HEK293 (cell line): ENCODE measurements around the gene TRIB2.

Experiments used
- CTCF ChIA-PET: fragments of 350-600 bp; formaldehyde crosslinking; extraction: SDS; loops from one replicate; lab custom pipeline; 2021; ENCODE audit warnings: antibody characterized with exemption; lab: Yijun Ruan, JAX
- POLR2A ChIA-PET: fragments of 300-600 bp; formaldehyde crosslinking; extraction: SDS; loops from one replicate; lab custom pipeline; 2020; ENCODE audit warnings: antibody characterized with exemption, inconsistent platforms; lab: Yijun Ruan, JAX
- H3K27ac ChIP-seq: fragments of 200-500 bp; sonication (Bioruptor generic); 2 replicates; pipeline ENCODE4 v1.5.1; 2014; ENCODE audit warnings: low read depth, low read length, control low read depth, inconsistent platforms; ENCODE audit errors: extremely low read depth
- H3K36me3 ChIP-seq, 2 experiments: fragments of 200-500 bp in 1 of 2; sonication (Bioruptor generic) in 1 of 2; 1 replicate in 1 of 2; 2 replicates in 1 of 2; pipeline ENCODE4 v1.5.1; 2014 to 2017; ENCODE audit warnings: inconsistent platforms in 2 of 2, low read length in 2 of 2; ENCODE audit not compliant: control insufficient read depth in 2 of 2, insufficient read depth in 1 of 2
- H3K4me1 ChIP-seq: fragments of 200-500 bp; sonication (Bioruptor generic); 2 replicates; pipeline ENCODE4 v1.5.1; 2014; ENCODE audit warnings: mild to moderate bottlenecking, low read length, inconsistent platforms; ENCODE audit not compliant: control insufficient read depth, insufficient read depth
- H3K4me3 ChIP-seq: 2 replicates; pipeline ENCODE4 v1.5.1; 2011; ENCODE audit warnings: low read depth, mild to moderate bottlenecking, control low read depth, low read length, moderate library complexity
- H3K9me3 ChIP-seq: fragments of 200-500 bp; sonication (Bioruptor generic); 2 replicates; pipeline ENCODE4 v1.5.1; 2014; ENCODE audit warnings: low read depth, low read length, inconsistent platforms; ENCODE audit not compliant: control insufficient read depth, insufficient read depth
- HOXD13 ChIP-seq: sonication (generic); formaldehyde crosslinking; IDR thresholded peaks from 2 replicates; pipeline ENCODE4 v1.8.0; 2022; ENCODE audit warnings: missing genetic modification reagents, borderline replicate concordance
- MEIS1 ChIP-seq: sonication (generic); formaldehyde crosslinking; IDR thresholded peaks from 2 replicates; pipeline ENCODE4 v1.8.1; 2022; ENCODE audit warnings: missing genetic modification reagents, mild to moderate bottlenecking, borderline replicate concordance
- SETDB1 ChIP-seq: IDR thresholded peaks from one replicate; pipeline ENCODE4 v1.6.1; 2017; ENCODE audit warnings: mild to moderate bottlenecking, low read length, moderate library complexity, mixed read lengths; ENCODE audit not compliant: insufficient read length
- TRIM28 ChIP-seq: IDR thresholded peaks from 2 replicates; pipeline ENCODE4 v1.6.1; 2011; ENCODE audit warnings: low read length, control low read depth, borderline replicate concordance
- ZBTB21 ChIP-seq: fragments of 450-650 bp; formaldehyde crosslinking; IDR thresholded peaks from 2 replicates; pipeline ENCODE4 v1.5.1; 2017; ENCODE audit warnings: missing biosample characterization, missing genetic modification characterization
- ZBTB48 ChIP-seq: fragments of 450-650 bp; formaldehyde crosslinking; IDR thresholded peaks from 2 replicates; pipeline ENCODE4 v1.5.1; 2016; ENCODE audit warnings: missing biosample characterization, missing genetic modification characterization
- ZBTB8A ChIP-seq: fragments of 450-650 bp; formaldehyde crosslinking; IDR thresholded peaks from 2 replicates; pipeline ENCODE4 v1.5.1; 2016; ENCODE audit warnings: missing biosample characterization, missing genetic modification characterization
- ZNF473 ChIP-seq: fragments of 450-650 bp; formaldehyde crosslinking; IDR thresholded peaks from 2 replicates; pipeline ENCODE4 v1.5.1; 2017; ENCODE audit warnings: missing biosample characterization, missing genetic modification characterization
- ZNF510 ChIP-seq: fragments of 450-650 bp; formaldehyde crosslinking; IDR thresholded peaks from 2 replicates; pipeline ENCODE4 v1.5.1; 2018; ENCODE audit warnings: mild to moderate bottlenecking, missing genetic modification characterization, missing biosample characterization; ENCODE audit not compliant: insufficient replicate concordance
- ZNF513 ChIP-seq: fragments of 450-650 bp; IDR thresholded peaks from 2 replicates; pipeline ENCODE4 v1.5.1; 2018; ENCODE audit warnings: missing biosample characterization, missing genetic modification characterization
- ZNF560 ChIP-seq: fragments of 450-650 bp; formaldehyde crosslinking; IDR thresholded peaks from 2 replicates; pipeline ENCODE4 v1.5.1; 2017; ENCODE audit warnings: missing biosample characterization, missing genetic modification characterization, borderline replicate concordance
- ZNF677 ChIP-seq: fragments of 450-650 bp; IDR thresholded peaks from 2 replicates; pipeline ENCODE4 v1.5.0; 2018; ENCODE audit warnings: missing biosample characterization, mild to moderate bottlenecking, missing genetic modification characterization, moderate library complexity
- ZNF776 ChIP-seq: fragments of 450-650 bp; formaldehyde crosslinking; IDR thresholded peaks from 2 replicates; pipeline ENCODE4 v1.5.0; 2017; ENCODE audit warnings: missing biosample characterization, missing genetic modification characterization, borderline replicate concordance
- TF ChIP-seq, protein P1 (sequence below): fragments of 450-650 bp; formaldehyde crosslinking; IDR thresholded peaks from 2 replicates; pipeline ENCODE4 v1.5.1; 2016; ENCODE audit warnings: missing biosample characterization, missing genetic modification characterization, borderline replicate concordance
- TF ChIP-seq, protein P2 (sequence below): fragments of 450-650 bp; formaldehyde crosslinking; IDR thresholded peaks from 2 replicates; pipeline ENCODE4 v1.5.1; 2016; ENCODE audit warnings: missing biosample characterization, missing genetic modification characterization
- TF ChIP-seq, protein P3 (sequence below): fragments of 450-650 bp; formaldehyde crosslinking; IDR thresholded peaks from 2 replicates; pipeline ENCODE4 v1.5.1; 2016; ENCODE audit warnings: missing biosample characterization, missing genetic modification characterization

TRIB2 gene

GRCh38 chr2:12708508-12709206, 8.1 kb upstream of the TRIB2 start:
- TF ChIP-seq, protein P1, sequence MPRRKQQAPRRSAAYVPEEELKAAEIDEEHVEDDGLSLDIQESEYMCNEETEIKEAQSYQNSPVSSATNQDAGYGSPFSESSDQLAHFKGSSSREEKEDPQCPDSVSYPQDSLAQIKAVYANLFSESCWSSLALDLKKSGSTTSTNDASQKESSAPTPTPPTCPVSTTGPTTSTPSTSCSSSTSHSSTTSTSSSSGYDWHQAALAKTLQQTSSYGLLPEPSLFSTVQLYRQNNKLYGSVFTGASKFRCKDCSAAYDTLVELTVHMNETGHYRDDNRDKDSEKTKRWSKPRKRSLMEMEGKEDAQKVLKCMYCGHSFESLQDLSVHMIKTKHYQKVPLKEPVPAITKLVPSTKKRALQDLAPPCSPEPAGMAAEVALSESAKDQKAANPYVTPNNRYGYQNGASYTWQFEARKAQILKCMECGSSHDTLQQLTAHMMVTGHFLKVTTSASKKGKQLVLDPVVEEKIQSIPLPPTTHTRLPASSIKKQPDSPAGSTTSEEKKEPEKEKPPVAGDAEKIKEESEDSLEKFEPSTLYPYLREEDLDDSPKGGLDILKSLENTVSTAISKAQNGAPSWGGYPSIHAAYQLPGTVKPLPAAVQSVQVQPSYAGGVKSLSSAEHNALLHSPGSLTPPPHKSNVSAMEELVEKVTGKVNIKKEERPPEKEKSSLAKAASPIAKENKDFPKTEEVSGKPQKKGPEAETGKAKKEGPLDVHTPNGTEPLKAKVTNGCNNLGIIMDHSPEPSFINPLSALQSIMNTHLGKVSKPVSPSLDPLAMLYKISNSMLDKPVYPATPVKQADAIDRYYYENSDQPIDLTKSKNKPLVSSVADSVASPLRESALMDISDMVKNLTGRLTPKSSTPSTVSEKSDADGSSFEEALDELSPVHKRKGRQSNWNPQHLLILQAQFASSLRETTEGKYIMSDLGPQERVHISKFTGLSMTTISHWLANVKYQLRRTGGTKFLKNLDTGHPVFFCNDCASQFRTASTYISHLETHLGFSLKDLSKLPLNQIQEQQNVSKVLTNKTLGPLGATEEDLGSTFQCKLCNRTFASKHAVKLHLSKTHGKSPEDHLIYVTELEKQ (tag by site-specific recombination), result no peak
- TF ChIP-seq MEIS1 (CRISPR knock-in tag), result no peak
- no peak for TF ChIP-seq ZNF513 (tag by site-specific recombination)
- TF ChIP-seq ZNF560 (tag by site-specific recombination), result no peak
- no peak for TF ChIP-seq HOXD13
- no peak for TF ChIP-seq ZBTB48 (tag by site-specific recombination)
- TF ChIP-seq, protein P2, sequence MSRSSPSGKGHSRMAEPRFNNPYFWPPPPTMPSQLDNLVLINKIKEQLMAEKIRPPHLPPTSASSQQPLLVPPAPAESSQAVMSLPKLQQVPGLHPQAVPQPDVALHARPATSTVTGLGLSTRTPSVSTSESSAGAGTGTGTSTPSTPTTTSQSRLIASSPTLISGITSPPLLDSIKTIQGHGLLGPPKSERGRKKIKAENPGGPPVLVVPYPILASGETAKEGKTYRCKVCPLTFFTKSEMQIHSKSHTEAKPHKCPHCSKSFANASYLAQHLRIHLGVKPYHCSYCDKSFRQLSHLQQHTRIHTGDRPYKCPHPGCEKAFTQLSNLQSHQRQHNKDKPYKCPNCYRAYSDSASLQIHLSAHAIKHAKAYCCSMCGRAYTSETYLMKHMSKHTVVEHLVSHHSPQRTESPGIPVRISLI (tag by site-specific recombination), result no peak
- no peak for TF ChIP-seq ZNF677 (tag by site-specific recombination)
- no peak for TF ChIP-seq TRIM28
- no peak for TF ChIP-seq ZNF473
- TF ChIP-seq, protein P3, sequence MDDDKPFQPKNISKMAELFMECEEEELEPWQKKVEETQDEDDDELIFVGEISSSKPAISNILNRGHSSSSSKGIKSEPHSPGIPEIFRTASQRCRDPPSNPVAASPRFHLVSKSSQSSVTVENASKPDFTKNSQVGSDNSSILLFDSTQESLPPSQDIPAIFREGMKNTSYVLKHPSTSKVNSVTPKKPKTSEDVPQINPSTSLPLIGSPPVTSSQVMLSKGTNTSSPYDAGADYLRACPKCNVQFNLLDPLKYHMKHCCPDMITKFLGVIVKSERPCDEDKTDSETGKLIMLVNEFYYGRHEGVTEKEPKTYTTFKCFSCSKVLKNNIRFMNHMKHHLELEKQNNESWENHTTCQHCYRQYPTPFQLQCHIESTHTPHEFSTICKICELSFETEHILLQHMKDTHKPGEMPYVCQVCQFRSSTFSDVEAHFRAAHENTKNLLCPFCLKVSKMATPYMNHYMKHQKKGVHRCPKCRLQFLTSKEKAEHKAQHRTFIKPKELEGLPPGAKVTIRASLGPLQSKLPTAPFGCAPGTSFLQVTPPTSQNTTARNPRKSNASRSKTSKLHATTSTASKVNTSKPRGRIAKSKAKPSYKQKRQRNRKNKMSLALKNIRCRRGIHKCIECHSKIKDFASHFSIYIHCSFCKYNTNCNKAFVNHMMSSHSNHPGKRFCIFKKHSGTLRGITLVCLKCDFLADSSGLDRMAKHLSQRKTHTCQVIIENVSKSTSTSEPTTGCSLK (tag by site-specific recombination), result no peak
- no peak for TF ChIP-seq SETDB1
- TF ChIP-seq ZNF510 (tag by site-specific recombination), result no peak
- no peak for TF ChIP-seq ZNF776 (tag by site-specific recombination)
- TF ChIP-seq ZBTB21 (tag by site-specific recombination), result no peak
- Histone ChIP-seq H3K36me3 (no peaks in the 10 kb centered on the region), H3K9me3 (no peaks in the 10 kb centered on the region), H3K4me3 (no peak overlapping the region), H3K27ac (no peak overlapping the region), H3K4me1 (no peaks in the 10 kb centered on the region)
- ChIA-PET CTCF (interaction anchor here (0.6 kb wide), 1 partner anchor 225 kb away, joined by 3 read pairs; no protein-coding TSS in a partner anchor), POLR2A (no interaction called here)

- TF ChIP-seq, protein P3 (tag by site-specific recombination), result no peak
- no peak for TF ChIP-seq ZBTB8A (tag by site-specific recombination)
- Histone ChIP-seq H3K27ac (no peak overlapping the region), H3K4me3 (no peak overlapping the region), H3K4me1 (no peaks in the 10 kb centered on the region; the same call in 1 of the 2 replicates), H3K36me3 (no peaks in the 10 kb centered on the region), H3K9me3 (no peaks in the 10 kb centered on the region)
- ChIA-PET CTCF (interaction anchor here (0.5 to 0.6 kb wide), 2 partner anchors 161 to 225 kb away, joined by 3 read pairs; no protein-coding TSS in a partner anchor), POLR2A (no interaction called here)
Observed at GRCh38 chr2:12709207-12709522, 7.6 kb upstream of the TRIB2 start.
